ENCODE data around the gene MAML3.
"Not testable (repeated sequence)": the region's sequence is repeated elsewhere in the genome, so short reads cannot be mapped to it uniquely, and the experiment has no call there.

MAML3 gene

DNA sequence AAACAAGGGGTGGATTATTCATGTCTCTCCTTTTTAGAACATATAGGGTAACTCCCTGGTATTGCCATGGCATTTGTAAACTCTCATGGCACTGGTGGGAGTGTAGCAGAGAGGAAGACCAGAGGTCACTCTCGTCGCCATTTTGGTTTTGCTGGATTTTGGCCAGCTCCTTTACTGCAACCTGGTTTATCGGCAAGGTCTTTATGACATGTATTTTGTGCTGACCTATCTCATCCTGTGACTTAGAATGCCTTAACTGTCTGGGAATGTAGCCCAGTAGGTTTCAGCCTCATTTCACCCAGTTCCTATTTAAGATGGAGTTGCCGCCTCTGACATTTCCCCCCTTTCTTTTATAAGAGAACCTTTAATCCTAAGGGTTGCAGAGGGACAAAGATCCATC is 442.5 kb downstream of the MAML3 start:
- DNase-seq = no peak

DNA sequence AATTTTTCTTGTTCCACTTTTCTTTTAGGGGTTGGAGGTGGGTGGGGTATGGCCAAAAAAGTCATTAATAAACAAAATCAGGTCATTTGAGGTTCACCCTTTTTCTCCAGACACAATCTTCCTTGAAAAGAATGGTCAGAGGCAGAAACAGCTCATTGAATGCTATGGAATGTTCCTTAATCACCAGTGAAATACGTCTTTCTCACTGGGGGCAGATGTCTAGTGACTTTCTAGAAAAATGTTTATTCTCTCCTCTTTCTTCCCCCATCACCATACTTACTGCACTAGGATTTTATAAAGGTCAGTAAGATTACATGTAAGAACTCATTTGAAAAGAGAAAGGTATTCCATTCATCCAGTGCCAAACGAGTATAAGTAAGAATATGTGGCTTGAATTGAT is 443.9 kb downstream of the MAML3 start:
- no peak for DNase-seq

DNA sequence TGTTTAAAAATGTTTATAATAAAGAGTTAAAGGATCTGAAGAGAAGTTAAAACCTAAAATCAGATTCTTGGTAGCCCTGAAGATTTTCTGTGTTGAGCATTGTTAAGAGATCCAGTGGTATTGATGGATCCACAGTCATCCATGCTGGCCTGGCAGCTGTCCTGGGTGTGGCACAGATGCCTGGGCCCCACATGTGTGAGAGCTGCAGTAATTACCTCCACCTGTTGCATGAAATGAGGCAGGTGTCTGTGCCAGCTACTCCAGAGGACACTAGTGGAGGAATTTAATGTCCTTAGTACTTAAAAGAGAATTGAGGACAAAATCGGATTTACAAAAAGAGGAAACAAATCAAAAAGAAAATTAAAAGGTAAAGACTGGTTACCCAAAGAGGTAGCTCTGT is 444.3 kb downstream of the MAML3 start:
- no peak for DNase-seq

- DNase-seq = no peak
These were observed 449.0 kb downstream of the MAML3 start for GRCh38 chr4:139704915-139705485.

- DNase-seq = no peak
These were observed 453.4 kb downstream of the MAML3 start for GRCh38 chr4:139700568-139700967.

GRCh38 chr4:139698167-139698925 is 455.6 kb downstream of the MAML3 start:
- DNase-seq = not testable (repeated sequence)

GRCh38 chr4:139696491-139696890 is 457.5 kb downstream of the MAML3 start:
- no peak for DNase-seq

- DNase-seq = no peak
These were observed 459.4 kb downstream of the MAML3 start for GRCh38 chr4:139694522-139695107.

DNA sequence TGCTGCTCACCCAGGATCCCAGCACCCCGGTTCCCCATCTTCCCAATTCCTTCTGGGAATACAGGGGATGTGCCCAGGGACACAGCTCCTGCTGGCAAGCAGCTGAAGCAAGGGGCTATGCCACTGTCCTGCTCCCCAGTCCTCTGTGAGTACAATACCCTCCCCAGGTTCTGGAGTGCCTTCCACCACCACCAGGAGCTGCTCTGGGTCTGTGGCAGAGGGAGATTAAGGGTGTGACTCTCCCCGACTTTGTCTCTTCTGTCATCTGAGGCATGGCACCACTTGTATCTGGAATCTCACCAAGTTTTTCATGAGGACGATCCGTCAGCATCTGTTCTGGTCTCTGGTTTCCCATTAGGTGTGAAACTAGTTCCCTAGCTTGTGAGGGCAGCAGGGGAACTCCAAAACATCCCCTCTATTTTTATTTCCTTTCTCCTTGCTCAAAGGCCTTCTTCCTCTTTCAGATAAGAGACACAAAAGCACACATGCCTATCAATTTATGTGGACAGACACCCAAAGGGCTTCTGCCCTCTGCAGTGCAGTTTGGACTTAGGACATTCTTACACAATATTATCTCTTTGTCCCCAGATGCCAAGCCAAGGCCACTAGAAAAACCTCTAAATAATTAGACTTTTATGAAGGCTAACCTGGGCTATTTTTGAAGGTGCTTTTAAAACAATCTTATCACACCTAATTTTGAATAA is 461.5 kb downstream of the MAML3 start:
- peak; percentile 14 for DNase-seq

- DNase-seq = no peak
These were observed 463.6 kb downstream of the MAML3 start for GRCh38 chr4:139690419-139690818.

- DNase-seq = no peak
These were observed 464.8 kb downstream of the MAML3 start for GRCh38 chr4:139689093-139689722.

DNA sequence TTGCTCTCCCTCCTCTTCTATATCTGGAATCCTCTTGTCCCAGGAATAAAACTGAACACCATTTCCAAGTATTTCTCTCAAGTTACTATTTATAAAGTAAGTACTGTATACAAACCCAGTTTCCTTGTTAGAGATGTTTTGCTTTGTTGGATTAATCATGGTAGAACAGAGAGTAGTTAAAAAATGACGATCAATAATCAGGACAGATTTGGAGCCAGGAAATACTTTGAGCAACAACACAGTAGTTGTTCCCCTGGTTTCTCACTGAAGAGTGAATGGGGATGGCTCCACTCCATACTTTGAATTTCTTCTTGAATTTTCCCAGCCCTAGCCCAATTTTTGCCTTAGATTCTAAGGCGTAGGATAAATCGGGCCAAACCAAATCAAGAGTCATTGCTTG is 467.0 kb downstream of the MAML3 start:
- no peak for DNase-seq

DNA sequence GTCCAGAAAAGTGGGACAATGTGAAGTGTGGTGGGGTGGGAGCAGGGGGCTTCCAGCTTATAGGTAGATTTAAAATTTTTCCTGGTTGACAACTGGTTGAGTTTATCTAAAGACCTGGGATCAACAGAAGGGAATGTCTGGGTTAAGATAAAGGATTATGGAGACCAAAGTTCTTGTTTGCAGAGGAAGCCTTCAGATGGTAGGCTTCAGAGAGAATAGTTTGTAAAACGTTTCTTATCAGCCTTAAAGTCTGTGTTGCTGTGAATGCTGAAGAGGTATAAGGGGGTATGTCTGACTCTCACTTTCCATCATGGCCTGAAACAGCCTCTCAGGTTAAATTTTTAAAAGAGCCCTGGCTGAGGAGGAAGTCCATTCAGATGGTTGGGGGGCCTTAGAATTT is 467.9 kb downstream of the MAML3 start:
- no peak for DNase-seq

DNA sequence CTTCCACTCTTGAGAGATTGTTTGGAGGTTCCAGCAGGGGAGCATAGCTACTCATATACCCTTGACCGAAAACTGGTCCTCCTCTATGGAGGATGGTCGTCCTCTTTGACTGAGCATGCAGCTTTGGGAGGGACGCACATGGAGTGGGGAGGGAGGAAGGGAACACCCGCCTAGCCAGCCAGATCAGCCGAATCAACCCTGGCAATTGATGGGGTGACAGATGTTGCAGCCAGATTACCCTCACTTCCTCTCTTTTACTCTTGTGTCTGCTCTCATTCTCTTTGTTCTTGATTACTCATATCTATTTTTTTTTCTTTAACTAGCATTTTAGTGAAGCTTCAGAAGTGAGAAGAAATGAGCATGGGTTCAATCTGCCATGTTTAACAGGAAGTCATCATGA is 468.8 kb downstream of the MAML3 start:
- DNase-seq = no peak

DNA sequence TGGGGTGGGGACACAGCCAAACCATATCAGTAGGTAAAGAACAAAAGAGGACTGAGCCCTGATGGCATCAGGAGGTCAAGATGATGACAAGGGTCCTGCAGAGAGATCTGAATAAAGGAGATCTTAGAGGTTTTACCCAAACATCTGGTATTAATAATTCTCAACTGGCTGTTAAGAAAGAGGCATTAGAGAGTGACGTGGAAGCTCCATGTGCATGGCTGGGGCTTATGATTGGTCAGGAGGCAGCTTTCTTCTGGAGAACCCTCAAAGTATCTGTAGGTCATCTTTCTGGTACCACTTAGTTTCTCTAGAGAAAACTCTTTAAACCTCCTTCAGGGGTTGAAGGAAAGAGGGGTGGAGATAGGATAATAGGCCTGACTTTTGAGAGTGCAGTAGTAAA is 469.6 kb downstream of the MAML3 start:
- DNase-seq = no peak

DNA sequence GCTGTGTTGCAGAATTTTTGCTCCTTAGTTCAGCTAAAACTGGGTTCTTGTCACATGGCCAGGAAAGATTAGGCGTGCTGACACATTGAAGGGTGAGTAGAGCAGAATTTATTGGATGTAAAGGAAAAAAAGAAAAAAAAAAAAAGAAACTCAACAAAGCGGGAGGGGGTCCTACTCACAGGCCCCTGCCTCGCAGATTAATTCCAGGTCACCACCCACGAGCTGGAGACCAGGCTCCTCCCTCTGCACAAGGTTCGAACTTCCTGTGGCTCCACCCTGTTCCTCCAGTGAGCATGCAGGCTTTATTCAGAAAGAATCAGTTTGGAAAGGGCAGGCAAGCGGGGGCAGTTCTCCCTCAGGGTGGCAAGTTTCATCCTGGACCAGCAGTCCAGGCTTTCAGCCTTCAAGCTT is 471.2 kb downstream of the MAML3 start:
- no peak for DNase-seq

DNA sequence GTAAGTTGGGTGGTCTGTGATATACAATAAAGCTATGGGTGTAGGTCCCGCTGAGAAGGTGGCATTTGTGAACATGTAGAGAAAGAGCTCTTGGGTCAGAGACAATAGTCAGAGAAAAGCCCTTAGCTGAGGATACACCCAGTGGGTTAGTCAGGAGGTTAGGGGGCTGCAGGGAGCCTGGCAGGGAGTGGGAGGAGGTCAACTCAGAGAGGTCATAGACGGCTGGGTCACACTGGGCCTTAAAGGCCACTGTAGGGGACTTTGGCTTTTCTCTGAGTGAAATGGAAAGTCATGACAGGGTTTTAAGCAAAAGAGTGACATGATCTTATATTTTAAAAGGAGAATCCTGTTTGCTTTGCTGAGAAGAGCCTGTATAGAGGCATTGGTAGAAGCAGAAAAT is 471.7 kb downstream of the MAML3 start:
- DNase-seq = no peak

DNA sequence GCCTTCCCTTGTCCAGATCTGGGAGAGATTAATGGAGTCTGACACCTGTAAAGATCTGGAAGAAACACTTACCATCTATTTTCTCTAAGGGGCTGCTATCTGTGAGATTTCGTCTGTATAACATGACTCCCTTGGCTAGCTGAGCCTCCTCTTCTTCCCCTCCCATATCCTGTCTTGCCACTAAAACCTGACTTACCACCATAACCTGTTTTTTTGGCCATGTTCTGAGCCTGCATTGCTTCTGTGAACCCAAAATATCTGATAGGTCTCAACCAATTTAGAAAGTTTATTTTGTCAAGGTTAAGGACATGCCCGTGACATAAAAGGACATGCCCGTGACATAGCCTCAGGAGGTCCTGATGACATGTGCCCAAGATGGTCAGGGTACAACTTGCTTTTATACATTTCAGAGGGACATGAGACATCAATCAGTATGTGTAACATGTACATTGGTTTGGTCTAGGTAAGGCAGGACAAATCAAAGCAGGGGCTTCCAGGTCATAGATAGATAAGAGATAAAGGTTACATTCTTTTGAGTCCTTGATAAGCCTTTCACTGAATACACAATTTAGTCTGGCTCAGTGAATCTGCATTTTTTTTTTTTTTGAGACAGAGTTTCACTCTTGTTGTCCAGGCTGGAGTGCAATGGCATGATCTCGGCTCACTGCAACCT is 476.9 kb downstream of the MAML3 start:
- DNase-seq = no peak

DNA sequence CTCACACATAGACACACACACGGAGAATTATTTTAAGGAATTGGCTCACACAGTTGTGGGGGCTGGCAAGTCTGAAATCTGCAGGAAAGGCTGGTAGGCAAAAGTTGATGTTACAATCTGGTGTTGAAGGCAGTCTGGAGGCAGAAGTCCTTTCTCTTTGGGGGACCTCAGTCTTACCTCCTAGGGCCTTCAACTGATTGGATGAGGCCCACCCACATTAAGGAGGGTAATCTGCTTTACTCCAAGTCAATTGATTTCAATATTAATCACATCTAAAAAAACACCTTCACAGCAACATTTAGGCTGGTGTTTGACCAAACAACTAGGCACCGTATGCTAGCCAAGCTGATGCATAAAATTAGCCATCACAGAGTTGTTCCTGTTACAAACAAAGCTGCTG is 477.6 kb downstream of the MAML3 start:
- no peak for DNase-seq

DNA sequence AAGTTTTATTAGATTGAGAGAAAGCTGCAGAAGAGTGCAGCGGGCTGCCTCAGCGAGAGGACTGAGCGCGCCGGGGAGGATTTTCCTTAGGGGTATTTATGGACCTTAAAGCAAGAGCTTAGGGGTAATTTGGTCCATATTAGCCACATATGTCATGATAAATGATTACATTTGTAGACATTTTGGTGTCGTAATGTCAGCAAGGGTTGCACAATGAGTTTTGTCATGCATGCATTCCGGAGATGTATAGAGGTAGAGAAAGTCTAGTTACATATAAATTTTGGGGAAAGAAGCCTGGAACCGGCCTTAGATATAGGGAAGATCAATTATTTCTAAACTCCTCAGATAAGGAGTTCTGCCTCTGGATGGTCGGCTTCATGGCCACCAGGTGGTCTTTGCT is 478.3 kb downstream of the MAML3 start:
- DNase-seq = no peak

DNA sequence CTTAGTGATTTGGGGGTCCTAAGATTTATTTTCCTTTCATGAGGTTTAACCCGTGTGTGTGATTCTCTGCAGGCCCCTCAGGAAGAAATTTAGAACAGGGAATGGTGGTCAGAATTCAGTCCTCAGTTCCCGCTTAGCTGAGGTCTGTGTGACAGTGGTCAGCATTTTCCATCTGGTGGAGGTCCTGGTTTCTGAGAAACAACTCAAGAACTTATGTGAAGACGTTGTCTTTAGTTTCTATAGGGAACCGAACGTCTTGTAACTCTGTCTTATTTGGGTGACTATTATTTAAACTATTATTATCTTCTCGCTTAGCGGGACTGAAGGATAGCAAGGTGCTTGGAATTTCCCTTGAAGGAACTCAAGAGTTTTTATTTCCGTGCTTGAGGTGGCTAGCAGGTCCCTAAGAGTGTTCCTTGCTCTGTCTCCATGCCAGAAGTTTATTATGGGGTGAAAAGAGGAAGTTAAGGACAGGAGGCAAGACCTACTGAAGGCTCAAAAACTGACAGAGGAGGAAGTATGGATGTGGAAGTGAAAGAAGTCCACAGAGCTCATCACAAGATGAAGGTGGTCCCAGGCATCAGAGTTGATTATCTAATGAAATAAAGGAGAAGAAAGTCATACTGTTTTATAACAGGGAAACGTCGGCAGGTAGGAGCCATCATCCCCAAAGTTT is 479.0 kb downstream of the MAML3 start:
- no peak for DNase-seq

- no peak for DNase-seq
These were observed 481.3 kb downstream of the MAML3 start for GRCh38 chr4:139672732-139673131.
